ENCODE data around the gene GLS.
A peak's percentile ranks its signal among the peaks of the same experiment; 100 is the strongest.
"Not testable (repeated sequence)": the region's sequence is repeated elsewhere in the genome, so short reads cannot be mapped to it uniquely, and the experiment has no call there.

The GLS gene

GRCh38 chr2:190880378-190881083, at the start of gene GLS:
TSS of gene GLS (plus strand) at chr2:190880821. CDS start at chr2:190881085, 264 bp downstream.
- peak; percentile 98 for DNase-seq (ENCODE audit: low spot score)

- no peak for DNase-seq (ENCODE audit: low spot score)
Observed at GRCh38 chr2:190831941-190832340, 48.7 kb upstream of the GLS start.

GRCh38 chr2:190834890-190835208, 45.8 kb upstream of the GLS start:
- DNase-seq (ENCODE audit: low spot score) = no peak

- no peak for DNase-seq (ENCODE audit: low spot score)
Observed at GRCh38 chr2:190835303-190835930, 45.2 kb upstream of the GLS start.

- no peak for DNase-seq (ENCODE audit: low spot score)
Observed at GRCh38 chr2:190836767-190837166, 43.9 kb upstream of the GLS start.

GRCh38 chr2:190837420-190837819, 43.2 kb upstream of the GLS start:
- no peak for DNase-seq (ENCODE audit: low spot score)

GRCh38 chr2:190837952-190838361, 42.7 kb upstream of the GLS start:
- no peak for DNase-seq (ENCODE audit: low spot score)

- DNase-seq (ENCODE audit: low spot score) = no peak
Observed at GRCh38 chr2:190838492-190838910, 42.1 kb upstream of the GLS start.

- DNase-seq (ENCODE audit: low spot score) = no peak
Observed at GRCh38 chr2:190840569-190841172, 40.0 kb upstream of the GLS start.

- DNase-seq (ENCODE audit: low spot score) = no peak
Observed at GRCh38 chr2:190841707-190842505, 38.7 kb upstream of the GLS start.

- no peak for DNase-seq (ENCODE audit: low spot score)
Observed at GRCh38 chr2:190842606-190843104, 38.0 kb upstream of the GLS start.

- DNase-seq (ENCODE audit: low spot score) = no peak
Observed at GRCh38 chr2:190843890-190844699, 36.5 kb upstream of the GLS start.

- DNase-seq (ENCODE audit: low spot score) = no peak
Observed at GRCh38 chr2:190844700-190845401, 35.8 kb upstream of the GLS start.

- no peak for DNase-seq (ENCODE audit: low spot score)
Observed at GRCh38 chr2:190846746-190847145, 33.9 kb upstream of the GLS start.

- DNase-seq (ENCODE audit: low spot score) = no peak
Observed at GRCh38 chr2:190847504-190848081, 33.0 kb upstream of the GLS start.

- DNase-seq (ENCODE audit: low spot score) = no peak
Observed at GRCh38 chr2:190849774-190850173, 30.8 kb upstream of the GLS start.

GRCh38 chr2:190853022-190853421, 27.6 kb upstream of the GLS start:
- not testable (repeated sequence) for DNase-seq (ENCODE audit: low spot score)

- no peak for DNase-seq (ENCODE audit: low spot score)
Observed at GRCh38 chr2:190853531-190854383, 26.9 kb upstream of the GLS start.

GRCh38 chr2:190854726-190855125, 25.9 kb upstream of the GLS start:
- DNase-seq (ENCODE audit: low spot score) = no peak

- DNase-seq (ENCODE audit: low spot score) = no peak
Observed at GRCh38 chr2:190855245-190855644, 25.4 kb upstream of the GLS start.
